Smooth muscle cell (in vitro differentiated cells): Measurements from ENCODE around the gene ARID4B. TPM values are rescaled to one million over a fixed set of nuclear protein-coding genes. Genes with fewer than 3 reads are reported as not detected.

ENCODE experiments used
- DNase-seq: peaks from one replicate; lab custom pipeline; 2025; ENCODE audit not compliant: unreplicated experiment; lab: John Stamatoyannopoulos, UW
- H2AFZ ChIP-seq: fragments of 200-600 bp; sonication (generic); 2 replicates; pipeline ENCODE4 v1.6.0; 2016; ENCODE audit warnings: antibody characterized with exemption, low read depth, mild to moderate bottlenecking
- H3F3A ChIP-seq: fragments of 200-600 bp; sonication (generic); 2 replicates; pipeline ENCODE4 v1.6.0; 2017; ENCODE audit warnings: antibody characterized with exemption, low read depth
- H3K27ac ChIP-seq: fragments of 200-600 bp; sonication (generic); 2 replicates; pipeline ENCODE4 v1.5.1; 2016; ENCODE audit warnings: low read depth, mild to moderate bottlenecking
- H3K27me3 ChIP-seq: fragments of 200-600 bp; sonication (generic); 2 replicates; pipeline ENCODE4 v1.6.1; 2016; ENCODE audit warnings: low read depth, mild to moderate bottlenecking
- H3K36me3 ChIP-seq: fragments of 200-600 bp; sonication (generic); 2 replicates; pipeline ENCODE4 v1.5.1; 2016; ENCODE audit warnings: low read depth
- H3K4me1 ChIP-seq: fragments of 200-600 bp; sonication (generic); 2 replicates; pipeline ENCODE4 v1.5.1; 2016; ENCODE audit warnings: low read depth
- H3K4me2 ChIP-seq: fragments of 200-600 bp; sonication (generic); 2 replicates; pipeline ENCODE4 v1.6.0; 2016; ENCODE audit warnings: mild to moderate bottlenecking
- H3K4me3 ChIP-seq: fragments of 200-600 bp; sonication (generic); 2 replicates; pipeline ENCODE4 v1.5.1; 2016; ENCODE audit warnings: mild to moderate bottlenecking
- H3K79me2 ChIP-seq: fragments of 200-600 bp; sonication (generic); 2 replicates; pipeline ENCODE4 v1.6.0; 2016; ENCODE audit warnings: low read depth, mild to moderate bottlenecking
- H3K9ac ChIP-seq: fragments of 200-600 bp; sonication (generic); 2 replicates; pipeline ENCODE4 v1.6.0; 2016; ENCODE audit warnings: low read depth
- H3K9me3 ChIP-seq: fragments of 200-600 bp; sonication (generic); replicated peaks from 2 replicates; pipeline ENCODE4 v1.5.1; 2016; ENCODE audit warnings: low read depth
- H4K20me1 ChIP-seq: fragments of 200-600 bp; sonication (generic); 2 replicates; pipeline ENCODE4 v1.6.0; 2016; ENCODE audit warnings: low read depth
- CTCF ChIP-seq: fragments of 200-600 bp; sonication (generic); IDR thresholded peaks from 2 replicates; pipeline ENCODE4 v1.5.1; 2017; ENCODE audit warnings: borderline replicate concordance, mild to moderate bottlenecking, antibody characterized with exemption; ENCODE audit not compliant: insufficient read depth, poor library complexity, severe bottlenecking
- WGBS: methylation state at CpG from one replicate; pipeline ENCODE4 v1.1.7; 2016; ENCODE audit warnings: low lambda C conversion rate; 5-methylcytosine and 5-hydroxymethylcytosine counted together
- polyA plus RNA-seq: library from polyadenylated mRNA; unstranded; fragments of >200 nt; fragmentation: Nextera tagmentation; extraction: Ambion mirVana; gene quantifications from 2 replicates; pipeline ENCODE4 v1.2.1, GENCODE V29; 2016
- total RNA-seq: library from RNA; depleted of rRNA; stranded (reverse); fragments of >200 nt; gene quantifications from 2 replicates; pipeline ENCODE4 v1.2.3, GENCODE V29; 2014

Gene ARID4B
- total and polyA plus RNA-seq, 2 experiments from 2014 or later = 29.0 to 33.2 TPM

- Histone ChIP-seq H3K36me3 (peaks cover 13% of the 10 kb centered on the region), H4K20me1 (peaks cover 47% of the 10 kb centered on the region), H2AFZ (no peak overlapping the region), H3K27ac (peak overlapping the region; percentile 49), H3K27me3 (no peaks in the 10 kb centered on the region), H3K4me3 (no peak overlapping the region), H3K9me3 (no peaks in the 10 kb centered on the region), H3K4me1 (no peaks in the 10 kb centered on the region), H3K79me2 (peaks cover 24% of the 10 kb centered on the region), H3K9ac (no peak overlapping the region), H3K4me2 (no peak overlapping the region), H3F3A (no peaks in the 10 kb centered on the region)
- no peak for DNase-seq
- no peak for TF ChIP-seq CTCF
- WGBS = 60% methylated on average over 2 of the region's 2 CpGs
Measured at GRCh38 chr1:235239851-235240250, 88.1 kb downstream of the ARID4B start.

- H3K9me3 ChIP-seq = no peaks in the 10 kb centered on the region
- no peak overlapping the region for H2AFZ ChIP-seq
- no peaks in the 10 kb centered on the region for H3K4me1 ChIP-seq
- H3K27me3 ChIP-seq = no peaks in the 10 kb centered on the region
- peaks cover 37% of the 10 kb centered on the region for H4K20me1 ChIP-seq
- H3F3A ChIP-seq = no peaks in the 10 kb centered on the region
- H3K27ac ChIP-seq = no peak overlapping the region
- peaks cover 17% of the 10 kb centered on the region for H3K36me3 ChIP-seq
- H3K9ac ChIP-seq = no peak overlapping the region
- no peak for TF ChIP-seq CTCF
- WGBS = 97% methylated on average over 4 of the region's 4 CpGs
- H3K4me2 ChIP-seq = no peak overlapping the region
- DNase-seq = no peak
- H3K79me2 ChIP-seq = peaks cover 15% of the 10 kb centered on the region
- no peak overlapping the region for H3K4me3 ChIP-seq
Measured at GRCh38 chr1:235238558-235238957, 89.4 kb downstream of the ARID4B start.

- H3K9me3 ChIP-seq = no peaks in the 10 kb centered on the region
- no peak overlapping the region for H2AFZ ChIP-seq
- 95% methylated on average over 5 of the region's 5 CpGs for WGBS
- H3K27ac ChIP-seq = no peak overlapping the region
- H3K79me2 ChIP-seq = peaks cover 6% of the 10 kb centered on the region
- H3K27me3 ChIP-seq = no peaks in the 10 kb centered on the region
- H3K4me2 ChIP-seq = no peak overlapping the region
- no peak for DNase-seq
- TF ChIP-seq CTCF = no peak
- H3K9ac ChIP-seq = no peak overlapping the region
- no peak overlapping the region for H3K4me3 ChIP-seq
- no peaks in the 10 kb centered on the region for H3F3A ChIP-seq
- no peaks in the 10 kb centered on the region for H3K4me1 ChIP-seq
- peaks cover 17% of the 10 kb centered on the region for H3K36me3 ChIP-seq
- H4K20me1 ChIP-seq = peaks cover 23% of the 10 kb centered on the region
Measured at GRCh38 chr1:235236128-235236527, 91.9 kb downstream of the ARID4B start.

GRCh38 chr1:235229868-235230267 lies 98.1 kb downstream of the ARID4B start:
- 100% methylated on average over 2 of the region's 2 CpGs for WGBS
- H3K36me3 ChIP-seq = peaks cover 4% of the 10 kb centered on the region
- peaks cover 18% of the 10 kb centered on the region for H4K20me1 ChIP-seq
- no peak overlapping the region for H3K4me3 ChIP-seq
- no peak overlapping the region for H3K9ac ChIP-seq
- H3K79me2 ChIP-seq = no peaks in the 10 kb centered on the region
- no peak for DNase-seq
- TF ChIP-seq CTCF = no peak
- H3K9me3 ChIP-seq = no peaks in the 10 kb centered on the region
- H3F3A ChIP-seq = no peaks in the 10 kb centered on the region
- no peaks in the 10 kb centered on the region for H3K4me1 ChIP-seq
- no peaks in the 10 kb centered on the region for H3K27me3 ChIP-seq
- no peak overlapping the region for H3K27ac ChIP-seq
- no peak overlapping the region for H3K4me2 ChIP-seq
- no peak overlapping the region for H2AFZ ChIP-seq
